ENCODE measurements around the gene HLX. TPM values are rescaled to one million over a fixed set of nuclear protein-coding genes. Genes with fewer than 3 reads are reported as not detected.

The HLX gene
- total RNA-seq, 1 donor from 2014 or later = 7.4 TPM

DNA sequence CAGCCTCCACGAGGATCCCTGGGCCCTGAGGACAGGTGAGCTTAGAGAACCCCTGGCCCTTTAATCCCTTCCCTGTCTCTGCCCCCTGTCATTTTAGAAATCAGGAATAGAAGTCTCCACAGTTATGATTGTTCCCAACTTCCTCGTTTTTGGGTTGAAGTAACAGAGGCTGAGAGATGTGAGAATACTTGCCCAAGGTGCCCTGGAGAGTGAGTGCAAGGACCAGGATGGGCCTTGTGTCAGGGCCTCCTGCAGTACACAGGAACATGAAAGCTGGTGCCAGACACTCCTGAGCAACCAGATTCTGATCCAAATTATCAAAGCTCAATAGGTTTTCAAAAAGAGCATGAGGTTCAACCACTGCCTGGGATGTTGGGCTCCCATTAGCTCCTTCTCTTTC is 10.1 kb downstream of the HLX start:
- DNase-seq (ENCODE audit: extremely low spot score in 2 of 2) = peak in 1 of 2 donors; percentile 65
- Histone ChIP-seq H3K36me3 (peaks cover 0 to 6% of the 10 kb centered on the region in 2 donors), H3K4me1 (peaks cover 18% of the 10 kb centered on the region), H3K27ac (no peak overlapping the region), H3K4me3 (no peak overlapping the region), H3K9me3 (no peaks in the 10 kb centered on the region), H3K27me3 (peaks cover 21% of the 10 kb centered on the region)
- intact Hi-C loops (cut with DNase I) = loop anchor here (10.0 kb wide), 2 partner anchors 315 to 855 kb away; partner anchors contain the start of gene DUSP10
- TF ChIP-seq POLR2AphosphoS5 (IDR thresholded peaks at IDR 0.05; ENCODE audit: insufficient read depth in 1 of 2, low read depth in 1 of 2) (no peak), POLR2A (IDR thresholded peaks at IDR 0.05) (no peak)
- TF ChIP-seq, protein P1, sequence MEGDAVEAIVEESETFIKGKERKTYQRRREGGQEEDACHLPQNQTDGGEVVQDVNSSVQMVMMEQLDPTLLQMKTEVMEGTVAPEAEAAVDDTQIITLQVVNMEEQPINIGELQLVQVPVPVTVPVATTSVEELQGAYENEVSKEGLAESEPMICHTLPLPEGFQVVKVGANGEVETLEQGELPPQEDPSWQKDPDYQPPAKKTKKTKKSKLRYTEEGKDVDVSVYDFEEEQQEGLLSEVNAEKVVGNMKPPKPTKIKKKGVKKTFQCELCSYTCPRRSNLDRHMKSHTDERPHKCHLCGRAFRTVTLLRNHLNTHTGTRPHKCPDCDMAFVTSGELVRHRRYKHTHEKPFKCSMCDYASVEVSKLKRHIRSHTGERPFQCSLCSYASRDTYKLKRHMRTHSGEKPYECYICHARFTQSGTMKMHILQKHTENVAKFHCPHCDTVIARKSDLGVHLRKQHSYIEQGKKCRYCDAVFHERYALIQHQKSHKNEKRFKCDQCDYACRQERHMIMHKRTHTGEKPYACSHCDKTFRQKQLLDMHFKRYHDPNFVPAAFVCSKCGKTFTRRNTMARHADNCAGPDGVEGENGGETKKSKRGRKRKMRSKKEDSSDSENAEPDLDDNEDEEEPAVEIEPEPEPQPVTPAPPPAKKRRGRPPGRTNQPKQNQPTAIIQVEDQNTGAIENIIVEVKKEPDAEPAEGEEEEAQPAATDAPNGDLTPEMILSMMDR (IDR thresholded peaks at IDR 0.05) = no peak

GRCh38 chr1:220889848-220890287 is 10.6 kb downstream of the HLX start:
- Histone ChIP-seq H3K27ac (no peak overlapping the region), H3K9me3 (no peaks in the 10 kb centered on the region), H3K4me1 (peaks cover 22% of the 10 kb centered on the region), H3K36me3 (peaks cover 0 to 1% of the 10 kb centered on the region in 2 donors), H3K27me3 (peaks cover 21% of the 10 kb centered on the region), H3K4me3 (no peak overlapping the region)
- intact Hi-C loops (cut with DNase I) = loop anchor here (5.0 to 10.0 kb wide), 3 partner anchors 153 to 855 kb away; partner anchors contain the start of gene DUSP10
- DNase-seq (ENCODE audit: extremely low spot score in 2 of 2) = peak in 1 of 2 donors; percentile 72
- TF ChIP-seq, protein P1 (IDR thresholded peaks at IDR 0.05) = no peak
- no peak for TF ChIP-seq POLR2A (IDR thresholded peaks at IDR 0.05)
- TF ChIP-seq POLR2AphosphoS5 (IDR thresholded peaks at IDR 0.05; ENCODE audit: insufficient read depth in 1 of 2, low read depth in 1 of 2) = no peak

DNA sequence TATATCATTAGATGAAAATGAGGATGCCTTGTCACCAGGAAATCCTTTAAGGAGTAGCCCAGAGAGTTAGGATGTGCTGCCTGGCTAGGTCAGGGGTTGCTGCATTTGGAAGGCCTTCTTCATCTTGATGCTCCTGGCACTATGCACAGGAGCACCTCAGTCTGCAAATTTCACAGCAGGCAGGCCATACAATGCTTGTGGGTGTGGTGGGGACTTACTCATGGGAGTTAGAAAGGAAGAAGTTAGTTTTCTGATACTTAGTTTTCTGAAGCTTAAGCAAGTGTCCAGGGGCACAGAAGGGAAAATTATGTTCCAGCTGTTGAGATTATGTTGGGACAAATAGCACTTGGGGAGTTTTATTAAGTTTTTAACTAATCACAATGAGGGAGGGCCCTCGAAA is 11.4 kb downstream of the HLX start:
- peaks cover 25% of the 10 kb centered on the region for H3K27me3 ChIP-seq
- peaks cover 22% of the 10 kb centered on the region for H3K4me1 ChIP-seq
- no peak overlapping the region for H3K27ac ChIP-seq
- H3K36me3 ChIP-seq = no peaks in the 10 kb centered on the region
- peak in 1 of 2 donors; percentile 62 for DNase-seq (ENCODE audit: extremely low spot score in 2 of 2)
- intact Hi-C loops (cut with DNase I) = loop anchor here (5.0 kb wide), 1 partner anchor 153 kb away; no protein-coding TSS in a partner anchor
- TF ChIP-seq POLR2A (IDR thresholded peaks at IDR 0.05) (no peak), POLR2AphosphoS5 (IDR thresholded peaks at IDR 0.05; ENCODE audit: insufficient read depth in 1 of 2, low read depth in 1 of 2) (no peak)
- TF ChIP-seq, protein P1 (IDR thresholded peaks at IDR 0.05) = no peak
- no peaks in the 10 kb centered on the region for H3K9me3 ChIP-seq
- H3K4me3 ChIP-seq = no peak overlapping the region

GRCh38 chr1:220891224-220892085 is 12.2 kb downstream of the HLX start:
- Histone ChIP-seq H3K27ac (no peak overlapping the region), H3K27me3 (peaks cover 25% of the 10 kb centered on the region), H3K9me3 (no peaks in the 10 kb centered on the region), H3K4me1 (peaks cover 22% of the 10 kb centered on the region), H3K4me3 (no peak overlapping the region), H3K36me3 (no peaks in the 10 kb centered on the region)
- intact Hi-C loops (cut with DNase I) = loop anchor here (5.0 kb wide), 1 partner anchor 154 kb away; no protein-coding TSS in a partner anchor
- no peak for TF ChIP-seq POLR2A (IDR thresholded peaks at IDR 0.05)
- no peak for TF ChIP-seq POLR2AphosphoS5 (IDR thresholded peaks at IDR 0.05; ENCODE audit: insufficient read depth in 1 of 2, low read depth in 1 of 2)
- TF ChIP-seq, protein P1 (IDR thresholded peaks at IDR 0.05) = no peak
- DNase-seq (ENCODE audit: extremely low spot score in 2 of 2) = peak in 1 of 2 donors; percentile 75

DNA sequence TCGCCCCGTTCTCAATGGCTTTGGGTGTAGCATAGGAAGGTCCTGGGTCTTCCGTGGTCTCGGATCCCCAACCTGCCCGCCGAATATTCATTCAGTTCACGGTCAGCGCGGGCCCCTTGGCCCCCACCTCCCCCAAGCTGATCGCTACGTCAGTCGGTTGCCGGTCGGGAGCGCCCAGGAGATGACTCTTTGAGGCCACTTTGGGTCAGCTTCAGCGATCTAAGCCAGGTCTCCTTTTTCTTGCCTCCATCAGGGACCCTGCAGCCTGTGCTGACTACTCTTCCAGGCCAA is 12.8 kb downstream of the HLX start:
- no peaks in the 10 kb centered on the region for H3K36me3 ChIP-seq
- H3K27me3 ChIP-seq = peaks cover 25% of the 10 kb centered on the region
- no peak overlapping the region for H3K4me3 ChIP-seq
- DNase-seq (ENCODE audit: extremely low spot score in 2 of 2) = no peak
- peaks cover 22% of the 10 kb centered on the region for H3K4me1 ChIP-seq
- H3K9me3 ChIP-seq = no peaks in the 10 kb centered on the region
- no peak overlapping the region for H3K27ac ChIP-seq
- TF ChIP-seq, protein P1 (IDR thresholded peaks at IDR 0.05) = no peak
- TF ChIP-seq POLR2AphosphoS5 (IDR thresholded peaks at IDR 0.05; ENCODE audit: insufficient read depth in 1 of 2, low read depth in 1 of 2) (no peak), POLR2A (IDR thresholded peaks at IDR 0.05) (no peak)
- intact Hi-C loops (cut with DNase I) = loop anchor here (5.0 kb wide), 1 partner anchor 155 kb away; no protein-coding TSS in a partner anchor

All from vagina (tissue), 2 donors.